Endothelial cell of umbilical vein (primary cell): ENCODE data around the gene EFNA2. TPM values are rescaled to one million over a fixed set of nuclear protein-coding genes. Genes with fewer than 3 reads are reported as not detected.

Experiments
- BruUV-seq: library from RNA; stranded (reverse); fragments of 400-500 nt; replicated peaks from 2 replicates; lab custom pipeline; 2021; lab: Mats Ljungman, UMichigan
- CTCF ChIA-PET: fragments of 300-600, 350-600 bp; sonication (Branson Sonifier 250); formaldehyde crosslinking; loops from one replicate; lab custom pipeline; 2021; ENCODE audit warnings: antibody characterized with exemption, inconsistent platforms; lab: Charles Lee
- POLR2A ChIA-PET: fragments of 300-600, 350-600 bp; sonication (Branson Sonifier 250); formaldehyde crosslinking; loops from one replicate; lab custom pipeline; 2021; ENCODE audit warnings: antibody characterized with exemption, inconsistent platforms; lab: Charles Lee
- DNase-seq: peaks from one replicate; pipeline ENCODE4 v3.0.0-alpha.2; 2011; ENCODE audit warnings: low read depth, low spot score
- FAIRE-seq: peaks from 2 replicates; lab custom pipeline; 2011; peaks lifted over from hg19 to GRCh38; lab: Jason Lieb, UNC
- H2AFZ ChIP-seq: 2 replicates; pipeline ENCODE4 v1.6.0; 2012; ENCODE audit warnings: low read depth, low read length, control low read depth, inconsistent platforms
- H3K27ac ChIP-seq: 2 replicates; pipeline ENCODE4 v1.5.1; 2011; ENCODE audit warnings: low read depth, mild to moderate bottlenecking, control low read depth, low read length, moderate library complexity; ENCODE audit not compliant: insufficient read depth
- H3K27me3 ChIP-seq, 2 experiments: 2 replicates each; pipeline versions ENCODE4 v1.6.0 to v1.6.1; 2011; ENCODE audit warnings: low read length in 2 of 2, mixed read lengths in 1 of 2; ENCODE audit not compliant: control insufficient read depth in 2 of 2, insufficient read depth in 2 of 2
- H3K36me3 ChIP-seq, 2 experiments: 2 replicates in 1 of 2; 3 replicates in 1 of 2; pipeline ENCODE4 v1.5.1; 2011; ENCODE audit warnings: low read length in 2 of 2, mild to moderate bottlenecking in 1 of 2, moderate library complexity in 1 of 2; ENCODE audit not compliant: control insufficient read depth in 2 of 2, insufficient read depth in 2 of 2; ENCODE audit errors: extremely low read depth in 1 of 2
- H3K4me1 ChIP-seq: 3 replicates; pipeline ENCODE4 v1.5.1; 2011; ENCODE audit warnings: mild to moderate bottlenecking, low read length; ENCODE audit not compliant: control insufficient read depth, insufficient read depth; ENCODE audit errors: extremely low read depth
- H3K4me2 ChIP-seq: 2 replicates; pipeline ENCODE4 v1.6.1; 2011; ENCODE audit warnings: low read length, control low read depth, mixed read lengths; ENCODE audit not compliant: insufficient read depth
- H3K4me3 ChIP-seq, 3 experiments: fragments of 200-600 bp in 1 of 3; sonication (generic), shearing (Covaris generic) in 1 of 3; replicated peaks in 1 of 3; 2 replicates each; pipeline ENCODE4 v1.5.1; 2011 to 2016; ENCODE audit warnings: control low read depth in 3 of 3, low read length in 3 of 3, mild to moderate bottlenecking in 2 of 3, inconsistent platforms in 1 of 3, low read depth in 1 of 3, moderate library complexity in 1 of 3; ENCODE audit not compliant: insufficient read depth in 1 of 3
- H3K79me2 ChIP-seq: 2 replicates; pipeline ENCODE4 v1.6.0; 2012; ENCODE audit warnings: low read length, inconsistent platforms; ENCODE audit not compliant: control insufficient read depth, insufficient read depth
- H3K9ac ChIP-seq: replicated peaks from 2 replicates; pipeline ENCODE3; 2011; ENCODE audit warnings: low read length, control low read depth; ENCODE audit not compliant: insufficient read depth; ENCODE audit errors: extremely low read depth
- H3K9me1 ChIP-seq: replicated peaks from 3 replicates; pipeline ENCODE4 v1.6.0; 2011; ENCODE audit warnings: mild to moderate bottlenecking, low read length; ENCODE audit not compliant: control insufficient read depth, insufficient read depth; ENCODE audit errors: extremely low read depth
- H3K9me3 ChIP-seq: replicated peaks from 2 replicates; pipeline ENCODE4 v1.5.1; 2012; ENCODE audit warnings: low read length, inconsistent platforms; ENCODE audit not compliant: control insufficient read depth, insufficient read depth
- H4K20me1 ChIP-seq: replicated peaks from 2 replicates; pipeline ENCODE3; 2011; ENCODE audit warnings: mild to moderate bottlenecking, low read length; ENCODE audit not compliant: control insufficient read depth, insufficient read depth; ENCODE audit errors: extremely low read depth
- EZH2 ChIP-seq: IDR thresholded peaks from 2 replicates; pipeline ENCODE4 v1.6.1; 2012; ENCODE audit warnings: borderline replicate concordance, low read depth, mild to moderate bottlenecking, moderate library complexity, low read length, inconsistent platforms; ENCODE audit not compliant: severe bottlenecking
- FOS ChIP-seq: IDR thresholded peaks from 2 replicates; pipeline ENCODE4 v1.6.1; 2011; ENCODE audit warnings: mild to moderate bottlenecking, low read length, moderate library complexity, borderline replicate concordance; ENCODE audit not compliant: insufficient read depth
- GATA2 ChIP-seq: IDR thresholded peaks from 2 replicates; pipeline ENCODE4 v1.7.0; 2011; ENCODE audit warnings: low read depth, mild to moderate bottlenecking, moderate library complexity, mixed read lengths, low read length; ENCODE audit not compliant: insufficient read length, insufficient read depth
- JUN ChIP-seq: IDR thresholded peaks from 2 replicates; pipeline ENCODE4 v1.6.1; 2011; ENCODE audit warnings: borderline replicate concordance, low read depth; ENCODE audit not compliant: insufficient read length, insufficient read depth
- POLR2A ChIP-seq: IDR thresholded peaks from 2 replicates; pipeline ENCODE4 v1.6.1; 2012; ENCODE audit warnings: low read depth, mild to moderate bottlenecking, control low read depth, low read length
- POLR2AphosphoS5 ChIP-seq: IDR thresholded peaks from 2 replicates; pipeline ENCODE4 v1.6.1; 2012; ENCODE audit warnings: low read depth, mild to moderate bottlenecking, control low read depth, low read length, moderate library complexity; ENCODE audit not compliant: insufficient read depth
- dilution Hi-C: fragments of 300-500 bp; cut with MboI; formaldehyde crosslinking; loops from one replicate; pipeline ENCODE4 v1.15.0; 2019; ENCODE audit warnings: low sequenced_read_pairs; ENCODE audit not compliant: extremely low pct_ligation_motif_present
- intact Hi-C: fragments of 100-400 bp; cut with micrococcal nuclease; formaldehyde crosslinking; loops from one replicate; pipeline ENCODE4 v1.10.0; 2022
- polyA plus RNA-seq, 4 experiments: library from polyadenylated mRNA; depleted of rRNA in 3 of 4; stranded (reverse) in 3 of 4; unstranded in 1 of 4; fragments of >200 nt; gene quantifications; 2 replicates each; pipeline versions ENCODE4 v1.2.1 to v1.2.3, GENCODE V29; 2011 to 2012; ENCODE audit warnings: missing spikeins in 1 of 4
- total RNA-seq: library from RNA; stranded (reverse); gene quantifications from 2 replicates; pipeline ENCODE4 v1.2.3, GENCODE V29; 2021

The EFNA2 gene
- total and polyA plus RNA-seq, 2 donors (not counting 3 experiments of a cell fraction or from before 2014, with no cell fraction given) = 0.52 to 1.1 TPM

DNA sequence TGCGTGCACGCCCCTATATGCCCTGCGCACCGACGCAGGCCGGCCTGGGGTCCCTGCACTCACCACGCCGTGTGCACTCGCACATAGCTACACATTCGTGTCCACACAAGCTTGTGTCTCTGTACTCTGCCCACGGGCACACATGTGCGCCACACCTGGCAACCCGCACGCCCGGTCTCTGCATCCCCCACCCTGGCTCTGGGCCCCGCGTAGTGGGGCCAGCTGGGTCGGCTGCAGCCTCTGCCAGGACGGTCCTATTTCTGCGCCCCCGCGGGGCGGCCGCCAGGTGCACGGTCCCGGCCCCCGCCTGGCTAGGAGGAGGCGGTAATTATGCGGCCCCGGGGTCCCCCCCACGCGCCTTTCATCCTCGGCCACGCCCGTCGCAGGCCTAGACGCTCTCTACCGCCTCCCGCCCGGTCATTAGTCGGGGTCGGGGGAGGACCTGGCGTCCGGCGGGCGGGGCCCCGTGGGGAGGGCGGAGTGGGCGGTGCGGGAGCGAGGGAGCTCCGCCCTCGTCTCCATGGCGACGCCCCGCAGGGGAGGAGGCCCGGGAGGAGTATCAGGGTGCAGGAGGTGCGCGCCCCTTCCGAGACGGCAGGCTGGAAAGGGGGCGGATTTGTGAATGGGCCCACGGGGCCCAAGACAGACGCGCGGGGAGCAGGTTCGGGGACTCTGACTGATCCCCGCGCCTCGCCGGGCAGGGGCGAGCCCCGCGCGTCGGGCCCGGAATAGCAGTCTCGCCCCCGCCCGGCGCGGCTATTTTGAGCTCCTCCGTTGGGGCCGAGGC is 19.4 kb upstream of the EFNA2 start:
- peaks cover 41% of the 10 kb centered on the region for H3K4me1 ChIP-seq
- H3K27ac ChIP-seq = peak overlapping the region; percentile 50
- POLR2A ChIA-PET = interaction anchor here (0.6 to 2.3 kb wide), 8 partner anchors 8 to 521 kb away, joined by 3 to 24 read pairs (median 5); partner anchors contain the start of genes ATP5F1D and MIDN
- FAIRE-seq (peak; percentile 80), DNase-seq (peak; percentile 70)
- H3K27me3 ChIP-seq = no peaks in the 10 kb centered on the region
- peak overlapping the region; percentile 52 for H2AFZ ChIP-seq
- H3K36me3 ChIP-seq = peaks cover 3 to 6% of the 10 kb centered on the region in 2 experiments
- TF ChIP-seq FOS = no peak
- TF ChIP-seq POLR2AphosphoS5 = no peak
- no peak for TF ChIP-seq EZH2
- TF ChIP-seq POLR2A = no peak
- no peak for TF ChIP-seq JUN
- TF ChIP-seq GATA2 = no peak
- H3K4me2 ChIP-seq = peak overlapping the region; percentile 43
- peaks cover 18% of the 10 kb centered on the region for H3K79me2 ChIP-seq
- BruUV-seq = no TSS peak
- no peaks in the 10 kb centered on the region for H4K20me1 ChIP-seq
- intact Hi-C loops = loop anchor here (1.0 kb wide), 3 partner anchors 17 to 45 kb away; no protein-coding TSS in a partner anchor
- CTCF ChIA-PET = interaction anchor here (0.6 to 7.2 kb wide), 12 partner anchors 9 to 322 kb away, joined by 3 to 1001 read pairs (median 7); partner anchors contain the start of genes ATP5F1D and FAM174C
- dilution Hi-C loops = no loop called here
- H3K9ac ChIP-seq = peak overlapping the region; percentile 13
- peak overlapping the region; percentile 23 to 43 (median 37) for H3K4me3 ChIP-seq
- no peaks in the 10 kb centered on the region for H3K9me1 ChIP-seq
- no peaks in the 10 kb centered on the region for H3K9me3 ChIP-seq
